Left lung (tissue), 14 donors: Measurements from ENCODE around the gene IFIT1. TPM values are rescaled to one million over a fixed set of nuclear protein-coding genes. Genes with fewer than 3 reads are reported as not detected.

Experiments used
- ATAC-seq: fragments of 200-7000 bp; cut with Tn5 transposase; one replicate; pipeline ENCODE4 v1.9.1; 2020; ENCODE audit warnings: moderate library complexity
- DNase-seq, 4 donors: peaks; one replicate each; pipeline ENCODE4 v3.0.0-alpha.2; 2013 to 2020
- H3K27ac ChIP-seq, 2 donors: fragments of 200-600 bp; sonication (generic) in 1 of 2; one replicate each; pipeline versions ENCODE4 v1.5.0 to v1.8.0; 2020 to 2021
- H3K27me3 ChIP-seq, 2 donors: fragments of 200-600 bp; sonication (generic) in 1 of 2; one replicate each; pipeline versions ENCODE4 v1.5.0 to v1.8.0; 2020 to 2021
- H3K36me3 ChIP-seq, 2 donors: fragments of 200-600 bp; sonication (generic) in 1 of 2; one replicate each; pipeline versions ENCODE4 v1.5.0 to v1.8.0; 2020 to 2021
- H3K4me1 ChIP-seq, 2 donors: fragments of 200-600 bp; one replicate each; pipeline ENCODE4 v1.8.0; 2021
- H3K4me3 ChIP-seq, 2 donors: fragments of 200-600 bp; sonication (generic) in 1 of 2; one replicate each; pipeline versions ENCODE4 v1.5.0 to v1.8.0; 2020 to 2021; ENCODE audit warnings: mild to moderate bottlenecking in 1 of 2
- H3K9me3 ChIP-seq, 2 donors: fragments of 200-600 bp; sonication (generic) in 1 of 2; one replicate each; pipeline versions ENCODE4 v1.5.0 to v1.8.0; 2020 to 2021
- intact Hi-C, 2 donors: fragments of 100-400 bp; cut with DNase I; formaldehyde crosslinking; loops; one replicate each; pipeline versions ENCODE4 v1.11.2 to v1.14.2; 2022
- long read RNA-seq, 12 donors: library from polyadenylated mRNA in 2 of 12; unstranded in 2 of 12; transcript quantifications; one replicate each; pipeline ENCODE4 v2.0.0 and lab custom pipeline, GENCODE V29; 2019 to 2026
- polyA plus RNA-seq, 6 donors: library from polyadenylated mRNA; unstranded; fragments of 120-200 nt; gene quantifications; one replicate each; pipeline ENCODE4 v1.2.1, GENCODE V29; 2013; ENCODE audit not compliant: insufficient read length in 6 of 6
- total RNA-seq, 2 donors: library from RNA; stranded (reverse); fragmentation: NEBNext Ultra II Directional; extraction: Animal tissue kit (Norgen Biotek cat#: 25700); gene quantifications; one replicate each; pipeline ENCODE4 v1.2.1, GENCODE V29; 2021
- TF ChIP-seq, protein P1 (sequence below), 2 donors: fragments of 200-600 bp; sonication (generic) in 1 of 2; IDR thresholded peaks; one replicate each; pipeline versions ENCODE4 v1.5.0 to v1.8.0; 2021; ENCODE audit warnings: antibody characterized with exemption in 2 of 2
- donor health status: DM: no; HTN: yes; CAD: no.
- donor health status: DM: no; HTN: no; CAD: no.

Gene IFIT1, protein sequence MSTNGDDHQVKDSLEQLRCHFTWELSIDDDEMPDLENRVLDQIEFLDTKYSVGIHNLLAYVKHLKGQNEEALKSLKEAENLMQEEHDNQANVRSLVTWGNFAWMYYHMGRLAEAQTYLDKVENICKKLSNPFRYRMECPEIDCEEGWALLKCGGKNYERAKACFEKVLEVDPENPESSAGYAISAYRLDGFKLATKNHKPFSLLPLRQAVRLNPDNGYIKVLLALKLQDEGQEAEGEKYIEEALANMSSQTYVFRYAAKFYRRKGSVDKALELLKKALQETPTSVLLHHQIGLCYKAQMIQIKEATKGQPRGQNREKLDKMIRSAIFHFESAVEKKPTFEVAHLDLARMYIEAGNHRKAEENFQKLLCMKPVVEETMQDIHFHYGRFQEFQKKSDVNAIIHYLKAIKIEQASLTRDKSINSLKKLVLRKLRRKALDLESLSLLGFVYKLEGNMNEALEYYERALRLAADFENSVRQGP
- total RNA-seq = 10 to 100 TPM; 30.7 to 34.8 TPM
- 10 to 100 TPM; 12.6 to 23.5 (median 19.3) TPM for polyA plus RNA-seq
- long read RNA-seq, donor 1, transcript IFIT1-201 (2 exons, 1,880 nt) = major isoform, 21 of 21 reads
- long read RNA-seq, donor 1, partial matches to known transcripts = 0 of 21 reads
- long read RNA-seq, donor 1, other reads (novel, unspliced or antisense) = 0 of 21 reads
- long read RNA-seq, donor 2, transcript IFIT1-201 (2 exons, 1,880 nt) = major isoform, 18 of 18 reads
- long read RNA-seq, donor 2, partial matches to known transcripts = 0 of 18 reads
- long read RNA-seq, donor 2, other reads (novel, unspliced or antisense) = 0 of 18 reads
- long read RNA-seq, donor 3, transcript IFIT1-201 (2 exons, 1,880 nt) = major isoform, 10 of 10 reads
- long read RNA-seq, donor 3, partial matches to known transcripts = 0 of 10 reads
- long read RNA-seq, donor 3, other reads (novel, unspliced or antisense) = 0 of 10 reads
- long read RNA-seq, donor 4, transcript IFIT1-201 (2 exons, 1,880 nt) = major isoform, 18 of 21 reads
- long read RNA-seq, donor 4, partial matches to known transcripts = 2 of 21 reads
- long read RNA-seq, donor 4, other reads (novel, unspliced or antisense) = 1 of 21 reads
- long read RNA-seq, donor 5, transcript IFIT1-201 (2 exons, 1,880 nt) = major isoform, 23 of 23 reads
- long read RNA-seq, donor 5, partial matches to known transcripts = 0 of 23 reads
- long read RNA-seq, donor 5, other reads (novel, unspliced or antisense) = 0 of 23 reads
- long read RNA-seq, donor 6, transcript IFIT1-201 (2 exons, 1,880 nt) = major isoform, 15 of 25 reads
- long read RNA-seq, donor 6, partial matches to known transcripts = 10 of 25 reads
- long read RNA-seq, donor 6, other reads (novel, unspliced or antisense) = 0 of 25 reads
- long read RNA-seq, donor 7, transcript IFIT1-201 (2 exons, 1,880 nt) = major isoform, 9 of 9 reads
- long read RNA-seq, donor 7, partial matches to known transcripts = 0 of 9 reads
- long read RNA-seq, donor 7, other reads (novel, unspliced or antisense) = 0 of 9 reads
- long read RNA-seq, donor 8, transcript IFIT1-201 (2 exons, 1,880 nt) = major isoform, 6 of 6 reads
- long read RNA-seq, donor 8, partial matches to known transcripts = 0 of 6 reads
- long read RNA-seq, donor 8, other reads (novel, unspliced or antisense) = 0 of 6 reads
- long read RNA-seq, donor 9, partial matches to known transcripts = 0 of 1 reads
- long read RNA-seq, donor 9, other reads (novel, unspliced or antisense) = 0 of 1 reads
- long read RNA-seq, donor 10, transcript IFIT1-201 (2 exons, 1,880 nt) = major isoform, 18 of 22 reads
- long read RNA-seq, donor 10, partial matches to known transcripts = 1 of 22 reads
- long read RNA-seq, donor 10, other reads (novel, unspliced or antisense) = 3 of 22 reads
- long read RNA-seq, donor 11, transcript IFIT1-201 (2 exons, 1,880 nt) = major isoform, 10 of 10 reads
- long read RNA-seq, donor 11, partial matches to known transcripts = 0 of 10 reads
- long read RNA-seq, donor 11, other reads (novel, unspliced or antisense) = 0 of 10 reads
- long read RNA-seq, donor 12, transcript IFIT1-201 (2 exons, 1,880 nt) = major isoform, 8 of 8 reads
- long read RNA-seq, donor 12, partial matches to known transcripts = 0 of 8 reads
- long read RNA-seq, donor 12, other reads (novel, unspliced or antisense) = 0 of 8 reads

DNA sequence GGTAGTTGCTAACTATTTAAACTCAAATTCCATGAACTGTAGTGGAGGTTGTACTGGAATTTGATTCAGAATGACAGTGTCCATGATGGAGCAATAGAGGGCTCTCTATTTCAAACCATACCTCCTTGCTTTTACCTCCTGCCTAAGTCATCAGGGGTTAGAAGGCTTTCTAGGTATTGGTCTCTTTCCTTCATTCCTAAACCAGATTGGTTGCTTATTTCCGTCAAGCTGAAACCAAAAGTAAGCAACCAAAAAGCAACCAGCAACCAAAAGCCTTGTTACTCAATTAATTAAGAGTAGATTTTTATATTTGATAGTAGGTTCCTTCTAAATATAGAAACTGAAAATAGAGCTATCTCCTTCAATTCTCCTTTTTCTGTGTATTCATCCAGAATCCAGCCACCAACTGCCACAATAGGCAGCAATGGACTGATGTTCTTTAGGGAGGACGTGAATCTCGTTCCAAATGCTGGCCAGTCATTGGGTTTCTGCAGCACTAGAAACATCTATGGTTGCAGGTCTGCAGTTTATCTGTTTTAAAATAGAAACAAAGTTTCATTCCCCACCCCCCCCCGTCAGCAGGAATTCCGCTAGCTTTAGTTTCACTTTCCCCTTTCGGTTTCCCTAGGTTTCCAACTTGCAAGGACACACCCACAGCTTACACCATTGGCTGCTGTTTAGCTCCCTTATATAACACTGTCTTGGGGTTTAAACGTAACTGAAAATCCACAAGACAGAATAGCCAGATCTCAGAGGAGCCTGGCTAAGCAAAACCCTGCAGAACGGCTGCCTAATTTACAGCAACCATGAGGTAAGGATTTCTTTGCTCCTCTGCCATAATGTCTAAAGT is at the start of gene IFIT1:
TSS of gene IFIT1 (plus strand) at position 717 of the 850 bp plus-strand sequence. CDS start at position 807, 90 bp downstream.
- no peaks in the 10 kb centered on the region for H3K9me3 ChIP-seq
- H3K4me1 ChIP-seq = peaks cover 12 to 33% of the 10 kb centered on the region in 2 donors
- no peaks in the 10 kb centered on the region for H3K27me3 ChIP-seq
- peak; percentile 96 for ATAC-seq
- peak within 1 kb of the TSS; percentile 87 to 90 for H3K27ac ChIP-seq
- TF ChIP-seq, protein P1, sequence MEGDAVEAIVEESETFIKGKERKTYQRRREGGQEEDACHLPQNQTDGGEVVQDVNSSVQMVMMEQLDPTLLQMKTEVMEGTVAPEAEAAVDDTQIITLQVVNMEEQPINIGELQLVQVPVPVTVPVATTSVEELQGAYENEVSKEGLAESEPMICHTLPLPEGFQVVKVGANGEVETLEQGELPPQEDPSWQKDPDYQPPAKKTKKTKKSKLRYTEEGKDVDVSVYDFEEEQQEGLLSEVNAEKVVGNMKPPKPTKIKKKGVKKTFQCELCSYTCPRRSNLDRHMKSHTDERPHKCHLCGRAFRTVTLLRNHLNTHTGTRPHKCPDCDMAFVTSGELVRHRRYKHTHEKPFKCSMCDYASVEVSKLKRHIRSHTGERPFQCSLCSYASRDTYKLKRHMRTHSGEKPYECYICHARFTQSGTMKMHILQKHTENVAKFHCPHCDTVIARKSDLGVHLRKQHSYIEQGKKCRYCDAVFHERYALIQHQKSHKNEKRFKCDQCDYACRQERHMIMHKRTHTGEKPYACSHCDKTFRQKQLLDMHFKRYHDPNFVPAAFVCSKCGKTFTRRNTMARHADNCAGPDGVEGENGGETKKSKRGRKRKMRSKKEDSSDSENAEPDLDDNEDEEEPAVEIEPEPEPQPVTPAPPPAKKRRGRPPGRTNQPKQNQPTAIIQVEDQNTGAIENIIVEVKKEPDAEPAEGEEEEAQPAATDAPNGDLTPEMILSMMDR (IDR thresholded peaks at IDR 0.05) = no peak
- intact Hi-C loops = no loop called here
- H3K4me3 ChIP-seq = peak within 1 kb of the TSS; percentile 33 to 61
- H3K36me3 ChIP-seq = no peaks in the 10 kb centered on the region
- peak in 3 of 4 donors; percentile 66 to 92 (median 81) for DNase-seq

DNA sequence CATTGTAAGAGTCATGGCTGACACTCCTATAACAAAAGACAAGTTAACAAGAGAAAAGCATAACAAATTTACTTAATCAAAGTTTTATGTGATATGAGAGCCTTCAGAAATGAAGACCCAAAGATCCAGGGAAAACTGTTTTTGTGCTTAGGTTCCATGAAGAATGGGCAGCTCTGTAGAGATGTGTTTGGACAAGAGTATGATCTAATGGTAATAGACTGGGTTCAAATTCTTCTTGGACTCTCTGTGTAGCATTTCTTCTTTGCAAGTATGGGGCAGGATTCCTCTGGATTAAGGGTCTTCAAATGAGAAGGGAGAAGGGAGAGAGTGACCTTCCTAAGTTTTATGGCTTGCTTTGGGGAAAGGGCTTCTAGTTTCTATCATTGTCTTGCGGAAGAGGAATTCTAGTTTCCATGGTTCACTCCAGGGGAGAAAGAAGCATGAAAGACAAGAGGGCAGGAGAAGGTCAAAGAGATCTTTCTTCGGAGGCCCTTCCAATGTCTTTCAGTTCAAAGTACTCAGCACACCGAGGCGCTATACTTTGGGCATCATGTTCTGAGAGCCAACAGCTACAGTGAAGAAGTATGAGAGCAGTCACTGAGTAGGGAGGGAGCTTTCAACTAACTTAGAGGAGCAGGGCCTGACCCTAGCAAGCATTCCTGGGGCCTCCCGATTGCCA is 49.2 kb upstream of the IFIT1 start:
- no peaks in the 10 kb centered on the region for H3K9me3 ChIP-seq
- DNase-seq (no peak), ATAC-seq (no peak)
- H3K36me3 ChIP-seq = peaks cover 0 to 38% of the 10 kb centered on the region in 2 donors
- H3K27ac ChIP-seq = no peak overlapping the region
- intact Hi-C loops = no loop called here
- TF ChIP-seq, protein P1 (IDR thresholded peaks at IDR 0.05) = no peak
- H3K4me3 ChIP-seq = no peak overlapping the region
- H3K4me1 ChIP-seq = peaks cover 6 to 24% of the 10 kb centered on the region in 2 donors
- H3K27me3 ChIP-seq = no peaks in the 10 kb centered on the region

DNA sequence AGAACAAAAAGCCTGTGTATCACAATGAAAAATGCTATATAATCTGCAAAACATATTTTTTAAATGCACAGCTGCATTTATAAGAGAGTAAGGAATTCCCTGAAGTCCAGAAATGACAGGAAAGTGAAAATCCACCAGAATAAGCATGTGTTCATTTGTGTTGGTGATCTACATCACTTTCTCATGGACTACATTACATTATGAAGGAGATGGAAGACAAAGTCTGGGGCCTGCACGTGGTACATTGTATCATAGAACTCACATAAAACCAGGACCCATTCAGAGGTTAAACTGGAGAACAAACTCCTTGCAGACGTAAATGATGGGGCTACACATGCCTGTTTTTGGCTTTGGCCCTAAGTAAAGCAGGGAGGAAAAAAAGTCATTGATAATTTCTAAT is 48.3 kb upstream of the IFIT1 start:
- TF ChIP-seq, protein P1 (IDR thresholded peaks at IDR 0.05) = no peak
- no peak overlapping the region for H3K4me3 ChIP-seq
- intact Hi-C loops = no loop called here
- peaks cover 0 to 29% of the 10 kb centered on the region in 2 donors for H3K36me3 ChIP-seq
- H3K9me3 ChIP-seq = no peaks in the 10 kb centered on the region
- H3K4me1 ChIP-seq = peaks cover 6 to 24% of the 10 kb centered on the region in 2 donors
- ATAC-seq (no peak), DNase-seq (no peak)
- H3K27ac ChIP-seq = no peak overlapping the region
- H3K27me3 ChIP-seq = no peaks in the 10 kb centered on the region
